Inflammatory macrophage treated with lipopolysaccharide for 1 hour (primary cell): ENCODE results near the gene CDC42EP1.
"Not testable (repeated sequence)": the region's sequence is repeated elsewhere in the genome, so short reads cannot be mapped to it uniquely, and the experiment has no call there.

Experiments
- DNase-seq, 2 donors: peaks; one replicate each; pipeline ENCODE4 v3.0.0-alpha.2; 2020 to 2022

Gene CDC42EP1

GRCh38 chr22:37588546-37589215 is 28.4 kb downstream of the CDC42EP1 start:
- DNase-seq, result no peak

- DNase-seq, result no peak
Observed at GRCh38 chr22:37589636-37590035, 29.4 kb downstream of the CDC42EP1 start.

GRCh38 chr22:37591081-37591480 is 30.8 kb downstream of the CDC42EP1 start:
- DNase-seq, result not testable (repeated sequence)

GRCh38 chr22:37591823-37592404 is 31.6 kb downstream of the CDC42EP1 start:
- no peak for DNase-seq

- DNase-seq, result no peak
Observed at GRCh38 chr22:37594237-37594636, 34.0 kb downstream of the CDC42EP1 start.

GRCh38 chr22:37599153-37599552 is 38.9 kb downstream of the CDC42EP1 start:
- no peak for DNase-seq

- DNase-seq, result no peak
Observed at GRCh38 chr22:37601203-37601539, 40.9 kb downstream of the CDC42EP1 start.

- DNase-seq, result peak; percentile 69 to 90
Observed at GRCh38 chr22:37601540-37602442, 41.5 kb downstream of the CDC42EP1 start.

GRCh38 chr22:37602546-37603277 is 42.4 kb downstream of the CDC42EP1 start:
- not testable (repeated sequence) for DNase-seq

GRCh38 chr22:37604074-37604473 is 43.8 kb downstream of the CDC42EP1 start:
- DNase-seq, result no peak

GRCh38 chr22:37604875-37605274 is 44.6 kb downstream of the CDC42EP1 start:
- peak; percentile 51 to 75 for DNase-seq

GRCh38 chr22:37607010-37607934 is 47.0 kb downstream of the CDC42EP1 start:
- peak; percentile 49 to 69 for DNase-seq

GRCh38 chr22:37607935-37608476 is 47.7 kb downstream of the CDC42EP1 start:
- DNase-seq, result no peak

GRCh38 chr22:37608477-37609239 is 48.4 kb downstream of the CDC42EP1 start, which contains the start of gene GGA1:
Gene GGA1 (plus strand): TSS chr22:37608834. CDS start chr22:37608861, 27 bp downstream.
- DNase-seq, result peak; percentile 97 to 99

GRCh38 chr22:37609240-37610152 is 49.2 kb downstream of the CDC42EP1 start:
- DNase-seq, result peak in 1 of 2 donors; percentile 29

GRCh38 chr22:37610153-37610475 is 49.8 kb downstream of the CDC42EP1 start:
- DNase-seq, result peak; percentile 37 to 43

GRCh38 chr22:37610480-37611129 is 50.3 kb downstream of the CDC42EP1 start:
- peak; percentile 86 to 96 for DNase-seq

GRCh38 chr22:37611207-37611606 is 50.9 kb downstream of the CDC42EP1 start:
- peak in 1 of 2 donors; percentile 50 for DNase-seq
